Neural cell (in vitro differentiated cells): ENCODE measurements around the gene VAV2. TPM values are rescaled to one million over a fixed set of nuclear protein-coding genes. Genes with fewer than 3 reads are reported as not detected.

Experiments used
- H2AFZ ChIP-seq: fragments of 200-600, 300-800 bp; sonication (generic), shearing (Covaris generic); 2 replicates; pipeline ENCODE4 v1.6.0; 2014; ENCODE audit warnings: low read depth, mild to moderate bottlenecking, antibody characterized with exemption, low read length, moderate library complexity
- H3F3A ChIP-seq: fragments of 200-600 bp; shearing (Covaris generic); 2 replicates; pipeline ENCODE4 v1.6.1; 2016; ENCODE audit warnings: mild to moderate bottlenecking, moderate library complexity, mixed read lengths, antibody characterized with exemption, low read length; ENCODE audit not compliant: insufficient read depth, poor library complexity, severe bottlenecking
- H3K27ac ChIP-seq: fragments of 200-600, 300-800 bp; sonication (generic), shearing (Covaris generic); 2 replicates; pipeline ENCODE4 v1.5.1; 2014; ENCODE audit warnings: mild to moderate bottlenecking, low read length, moderate library complexity
- H3K27me3 ChIP-seq: fragments of 300-800, 200-600 bp; sonication (generic), shearing (Covaris generic); 2 replicates; pipeline ENCODE4 v1.6.0; 2014; ENCODE audit warnings: mild to moderate bottlenecking, low read depth, low read length, moderate library complexity; ENCODE audit not compliant: insufficient read depth
- H3K36me3 ChIP-seq: fragments of 300-800, 200-600 bp; sonication (generic), shearing (Covaris generic); 2 replicates; pipeline ENCODE4 v1.5.1; 2014; ENCODE audit warnings: mild to moderate bottlenecking, antibody characterized with exemption, low read length, moderate library complexity; ENCODE audit not compliant: insufficient read depth
- H3K4me2 ChIP-seq: fragments of 300-800, 200-600 bp; sonication (generic), shearing (Covaris generic); 2 replicates; pipeline ENCODE4 v1.6.0; 2014; ENCODE audit warnings: mild to moderate bottlenecking, low read length
- H3K4me3 ChIP-seq: fragments of 300-800, 200-600 bp; sonication (generic), shearing (Covaris generic); 2 replicates; pipeline ENCODE4 v1.5.1; 2014; ENCODE audit warnings: mild to moderate bottlenecking, low read length, moderate library complexity
- H3K79me2 ChIP-seq: fragments of 200-600 bp; shearing (Covaris generic); replicated peaks from 2 replicates; pipeline ENCODE4 v1.6.0; 2014; ENCODE audit warnings: mild to moderate bottlenecking, low read length, moderate library complexity; ENCODE audit not compliant: insufficient read depth
- H3K9ac ChIP-seq: fragments of 300-800, 200-600 bp; sonication (generic), shearing (Covaris generic); 2 replicates; pipeline ENCODE4 v1.6.1; 2016; ENCODE audit warnings: mild to moderate bottlenecking, low read length, mixed read lengths
- H3K9me2 ChIP-seq: fragments of 200-600 bp; shearing (Covaris generic); 2 replicates; pipeline ENCODE4 v1.6.1; 2016; ENCODE audit warnings: mild to moderate bottlenecking, low read length, mixed read lengths; ENCODE audit not compliant: insufficient read depth
- H3K9me3 ChIP-seq: fragments of 200-600, 300-800 bp; sonication (generic), shearing (Covaris generic); 2 replicates; pipeline ENCODE4 v1.6.1; 2016; ENCODE audit warnings: mild to moderate bottlenecking, mixed run types, low read length, moderate library complexity, mixed read lengths
- H4K20me1 ChIP-seq: fragments of 200-600 bp; shearing (Covaris generic); 2 replicates; pipeline ENCODE4 v1.6.1; 2016; ENCODE audit warnings: mild to moderate bottlenecking, mixed run types; ENCODE audit not compliant: insufficient read depth
- EP300 ChIP-seq: fragments of 450-650 bp; conservative IDR thresholded peaks from 2 replicates; pipeline ENCODE4 v1.6.1; 2014; ENCODE audit warnings: antibody characterized with exemption, mild to moderate bottlenecking, moderate library complexity; ENCODE audit not compliant: poor library complexity, severe bottlenecking
- EZH2 ChIP-seq: fragments of 200-600, 300-800 bp; shearing (Covaris generic), sonication (generic); IDR thresholded peaks from 2 replicates; pipeline ENCODE4 v1.6.1; 2014; ENCODE audit warnings: antibody characterized with exemption, low read length, borderline replicate concordance, mild to moderate bottlenecking; ENCODE audit not compliant: insufficient read depth, poor library complexity, severe bottlenecking
- MXI1 ChIP-seq: fragments of 450-650 bp; conservative IDR thresholded peaks from 2 replicates; pipeline ENCODE4 v1.6.1; 2014; ENCODE audit warnings: antibody characterized with exemption, mild to moderate bottlenecking; ENCODE audit not compliant: poor library complexity, severe bottlenecking
- POLR2AphosphoS5 ChIP-seq: IDR thresholded peaks from 2 replicates; pipeline ENCODE4 v1.6.1; 2012
- RAD21 ChIP-seq: fragments of 450-650 bp; conservative IDR thresholded peaks from 2 replicates; pipeline ENCODE4 v1.6.1; 2014; ENCODE audit warnings: antibody characterized with exemption, mild to moderate bottlenecking, moderate library complexity
- SMC3 ChIP-seq: fragments of 450-650 bp; conservative IDR thresholded peaks from 2 replicates; pipeline ENCODE4 v1.6.1; 2014; ENCODE audit warnings: antibody characterized with exemption, mild to moderate bottlenecking, moderate library complexity; ENCODE audit not compliant: poor library complexity
- TAF1 ChIP-seq: IDR thresholded peaks from 2 replicates; pipeline ENCODE4 v1.6.1; 2012; ENCODE audit warnings: low read depth
- polyA plus RNA-seq: library from polyadenylated mRNA; depleted of rRNA; stranded (reverse); fragments of >200 nt; gene quantifications from 2 replicates; pipeline ENCODE4 v1.2.3, GENCODE V29; 2014
- TF ChIP-seq, protein P1 (sequence below): IDR thresholded peaks from 2 replicates; pipeline ENCODE4 v1.6.1; 2012; ENCODE audit warnings: borderline replicate concordance
- TF ChIP-seq, protein P2 (sequence below): fragments of 450-650 bp; IDR thresholded peaks from 2 replicates; pipeline ENCODE4 v1.5.1; 2014; ENCODE audit warnings: antibody characterized with exemption, mild to moderate bottlenecking, moderate library complexity; ENCODE audit not compliant: poor library complexity, severe bottlenecking

The VAV2 gene
- polyA plus RNA-seq, 1 donor from 2014 or later = 35.2 TPM

DNA sequence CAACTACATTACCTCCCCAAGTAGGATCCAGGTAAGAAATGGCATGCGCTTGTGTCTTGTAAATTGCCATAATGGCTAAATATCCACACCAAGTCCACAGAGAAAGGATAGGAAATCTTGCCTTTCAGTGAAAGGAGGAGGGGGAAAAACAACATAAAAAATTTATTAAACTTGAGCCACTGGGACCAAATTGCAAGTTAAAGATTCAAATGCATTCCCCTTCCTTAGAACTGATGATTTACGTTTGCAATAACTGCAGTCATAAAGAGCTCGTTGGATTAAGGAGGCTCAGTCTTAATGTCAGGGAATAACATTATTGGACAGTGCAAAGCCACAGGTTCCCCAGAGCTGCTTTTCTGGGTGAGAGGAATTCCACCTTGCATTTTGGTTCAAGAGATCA is 161.4 kb downstream of the VAV2 start:
- H4K20me1 ChIP-seq = no peaks in the 10 kb centered on the region
- no peaks in the 10 kb centered on the region for H3K27me3 ChIP-seq
- no peaks in the 10 kb centered on the region for H3F3A ChIP-seq
- no peaks in the 10 kb centered on the region for H3K36me3 ChIP-seq
- H3K4me2 ChIP-seq = no peak overlapping the region
- no peak overlapping the region for H3K4me3 ChIP-seq
- H3K9me3 ChIP-seq = no peaks in the 10 kb centered on the region
- no peaks in the 10 kb centered on the region for H3K79me2 ChIP-seq
- H2AFZ ChIP-seq = no peak overlapping the region
- no peak overlapping the region for H3K27ac ChIP-seq
- H3K9me2 ChIP-seq = no peaks in the 10 kb centered on the region
- no peak overlapping the region for H3K9ac ChIP-seq
- no peak for TF ChIP-seq EZH2
- TF ChIP-seq, protein P1, sequence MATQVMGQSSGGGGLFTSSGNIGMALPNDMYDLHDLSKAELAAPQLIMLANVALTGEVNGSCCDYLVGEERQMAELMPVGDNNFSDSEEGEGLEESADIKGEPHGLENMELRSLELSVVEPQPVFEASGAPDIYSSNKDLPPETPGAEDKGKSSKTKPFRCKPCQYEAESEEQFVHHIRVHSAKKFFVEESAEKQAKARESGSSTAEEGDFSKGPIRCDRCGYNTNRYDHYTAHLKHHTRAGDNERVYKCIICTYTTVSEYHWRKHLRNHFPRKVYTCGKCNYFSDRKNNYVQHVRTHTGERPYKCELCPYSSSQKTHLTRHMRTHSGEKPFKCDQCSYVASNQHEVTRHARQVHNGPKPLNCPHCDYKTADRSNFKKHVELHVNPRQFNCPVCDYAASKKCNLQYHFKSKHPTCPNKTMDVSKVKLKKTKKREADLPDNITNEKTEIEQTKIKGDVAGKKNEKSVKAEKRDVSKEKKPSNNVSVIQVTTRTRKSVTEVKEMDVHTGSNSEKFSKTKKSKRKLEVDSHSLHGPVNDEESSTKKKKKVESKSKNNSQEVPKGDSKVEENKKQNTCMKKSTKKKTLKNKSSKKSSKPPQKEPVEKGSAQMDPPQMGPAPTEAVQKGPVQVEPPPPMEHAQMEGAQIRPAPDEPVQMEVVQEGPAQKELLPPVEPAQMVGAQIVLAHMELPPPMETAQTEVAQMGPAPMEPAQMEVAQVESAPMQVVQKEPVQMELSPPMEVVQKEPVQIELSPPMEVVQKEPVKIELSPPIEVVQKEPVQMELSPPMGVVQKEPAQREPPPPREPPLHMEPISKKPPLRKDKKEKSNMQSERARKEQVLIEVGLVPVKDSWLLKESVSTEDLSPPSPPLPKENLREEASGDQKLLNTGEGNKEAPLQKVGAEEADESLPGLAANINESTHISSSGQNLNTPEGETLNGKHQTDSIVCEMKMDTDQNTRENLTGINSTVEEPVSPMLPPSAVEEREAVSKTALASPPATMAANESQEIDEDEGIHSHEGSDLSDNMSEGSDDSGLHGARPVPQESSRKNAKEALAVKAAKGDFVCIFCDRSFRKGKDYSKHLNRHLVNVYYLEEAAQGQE = no peak
- TF ChIP-seq SMC3 = no peak
- TF ChIP-seq EP300 = no peak
- no peak for TF ChIP-seq MXI1
- no peak for TF ChIP-seq RAD21
- TF ChIP-seq, protein P2, sequence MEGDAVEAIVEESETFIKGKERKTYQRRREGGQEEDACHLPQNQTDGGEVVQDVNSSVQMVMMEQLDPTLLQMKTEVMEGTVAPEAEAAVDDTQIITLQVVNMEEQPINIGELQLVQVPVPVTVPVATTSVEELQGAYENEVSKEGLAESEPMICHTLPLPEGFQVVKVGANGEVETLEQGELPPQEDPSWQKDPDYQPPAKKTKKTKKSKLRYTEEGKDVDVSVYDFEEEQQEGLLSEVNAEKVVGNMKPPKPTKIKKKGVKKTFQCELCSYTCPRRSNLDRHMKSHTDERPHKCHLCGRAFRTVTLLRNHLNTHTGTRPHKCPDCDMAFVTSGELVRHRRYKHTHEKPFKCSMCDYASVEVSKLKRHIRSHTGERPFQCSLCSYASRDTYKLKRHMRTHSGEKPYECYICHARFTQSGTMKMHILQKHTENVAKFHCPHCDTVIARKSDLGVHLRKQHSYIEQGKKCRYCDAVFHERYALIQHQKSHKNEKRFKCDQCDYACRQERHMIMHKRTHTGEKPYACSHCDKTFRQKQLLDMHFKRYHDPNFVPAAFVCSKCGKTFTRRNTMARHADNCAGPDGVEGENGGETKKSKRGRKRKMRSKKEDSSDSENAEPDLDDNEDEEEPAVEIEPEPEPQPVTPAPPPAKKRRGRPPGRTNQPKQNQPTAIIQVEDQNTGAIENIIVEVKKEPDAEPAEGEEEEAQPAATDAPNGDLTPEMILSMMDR = no peak
- no peak for TF ChIP-seq TAF1
- no peak for TF ChIP-seq POLR2AphosphoS5

DNA sequence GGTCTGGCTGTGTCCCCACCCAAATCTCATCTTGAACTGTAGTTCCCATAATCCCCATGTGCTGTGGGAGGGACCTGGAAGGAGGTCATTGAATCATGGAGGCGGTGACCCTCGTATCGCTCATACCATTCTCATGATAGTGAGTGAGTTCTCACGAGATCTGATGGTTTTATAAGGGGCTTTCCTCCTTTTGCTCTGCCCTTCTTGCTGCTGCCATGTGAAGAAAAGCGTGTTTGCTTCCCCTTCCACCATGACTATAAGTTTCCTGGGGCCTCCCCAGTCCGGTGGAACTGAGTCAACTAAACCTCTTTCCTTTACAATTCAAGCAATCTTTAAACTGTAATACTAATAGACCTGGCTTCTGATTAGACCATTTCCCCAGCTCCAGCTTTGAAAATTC is 161.8 kb downstream of the VAV2 start:
- Histone ChIP-seq H3K9me3 (no peaks in the 10 kb centered on the region), H3K4me3 (no peak overlapping the region), H3K4me2 (no peak overlapping the region), H2AFZ (no peak overlapping the region), H3K9ac (no peak overlapping the region), H3K79me2 (no peaks in the 10 kb centered on the region), H3K27ac (no peak overlapping the region), H3K27me3 (no peaks in the 10 kb centered on the region), H3K9me2 (no peaks in the 10 kb centered on the region), H3K36me3 (no peaks in the 10 kb centered on the region), H3F3A (no peaks in the 10 kb centered on the region), H4K20me1 (no peaks in the 10 kb centered on the region)
- TF ChIP-seq, protein P1 = no peak
- TF ChIP-seq TAF1 = no peak
- no peak for TF ChIP-seq EP300
- no peak for TF ChIP-seq EZH2
- no peak for TF ChIP-seq RAD21
- TF ChIP-seq MXI1 = no peak
- no peak for TF ChIP-seq SMC3
- no peak for TF ChIP-seq POLR2AphosphoS5
- TF ChIP-seq, protein P2 = no peak
